Measurements from ENCODE around the gene LKAAEAR1. TPM values are rescaled to one million over a fixed set of nuclear protein-coding genes. Genes with fewer than 3 reads are reported as not detected.
A peak's percentile ranks its signal among the peaks of the same experiment; 100 is the strongest.

LKAAEAR1 gene
- total and polyA plus RNA-seq, 2 donors from 2014 or later: 0.31 TPM; not detected in 1

DNA sequence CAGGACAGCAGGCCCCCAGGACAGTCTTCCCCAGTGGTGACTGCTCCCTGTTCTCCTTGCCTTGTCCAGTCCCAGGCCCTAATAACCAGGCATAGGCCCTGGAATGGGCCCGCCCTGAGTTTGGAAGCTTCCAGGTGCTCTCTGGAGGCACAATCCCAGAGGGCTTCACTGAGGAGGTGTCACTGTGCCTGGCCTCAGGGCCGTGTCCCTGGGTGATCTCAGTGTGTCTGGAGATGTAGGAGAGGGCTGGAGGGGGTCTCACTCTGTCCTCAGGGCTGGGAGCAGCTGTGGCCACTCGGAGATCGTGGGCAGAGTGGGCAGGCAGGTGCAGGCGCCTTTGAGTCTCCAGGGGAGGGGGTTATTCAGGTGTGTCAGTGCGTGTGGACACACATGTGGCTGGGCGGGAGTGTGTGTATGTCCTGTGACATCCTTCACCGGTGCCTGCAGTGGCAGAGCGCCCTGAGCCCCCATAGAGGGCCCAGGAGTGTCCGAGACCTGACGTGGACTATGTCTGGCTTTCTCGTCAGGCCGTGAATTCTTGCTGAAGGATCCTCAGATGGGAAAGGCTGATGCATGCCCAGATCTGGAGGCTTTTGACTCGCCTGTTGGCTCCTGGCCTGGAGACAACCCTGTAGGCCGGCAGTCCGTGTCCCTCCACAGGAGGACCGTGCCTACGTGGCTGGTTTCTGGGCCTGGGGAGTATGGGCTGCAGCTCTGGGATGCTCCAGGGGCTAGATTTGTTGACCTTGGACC, 28.7 kb upstream of the LKAAEAR1 start:
- FAIRE-seq (no peak), DNase-seq (peak in 1 of 5 donors; percentile 66)
- intact Hi-C loops (cut with DNase I): no loop called here
- no peaks in the 10 kb centered on the region for H3K27me3 ChIP-seq (ENCODE audit: control insufficient read depth, insufficient read depth, low read length)
- H3K9me3 ChIP-seq (ENCODE audit: control insufficient read depth in 2 of 3, insufficient read depth in 1 of 3, low read length in 3 of 3): no peaks in the 10 kb centered on the region
- no peak overlapping the region for H3K27ac ChIP-seq (ENCODE audit: low read depth in 2 of 2, low read length in 2 of 2)
- H3K4me3 ChIP-seq (ENCODE audit: low read length in 3 of 3): no peak overlapping the region
- TF ChIP-seq, protein P1, sequence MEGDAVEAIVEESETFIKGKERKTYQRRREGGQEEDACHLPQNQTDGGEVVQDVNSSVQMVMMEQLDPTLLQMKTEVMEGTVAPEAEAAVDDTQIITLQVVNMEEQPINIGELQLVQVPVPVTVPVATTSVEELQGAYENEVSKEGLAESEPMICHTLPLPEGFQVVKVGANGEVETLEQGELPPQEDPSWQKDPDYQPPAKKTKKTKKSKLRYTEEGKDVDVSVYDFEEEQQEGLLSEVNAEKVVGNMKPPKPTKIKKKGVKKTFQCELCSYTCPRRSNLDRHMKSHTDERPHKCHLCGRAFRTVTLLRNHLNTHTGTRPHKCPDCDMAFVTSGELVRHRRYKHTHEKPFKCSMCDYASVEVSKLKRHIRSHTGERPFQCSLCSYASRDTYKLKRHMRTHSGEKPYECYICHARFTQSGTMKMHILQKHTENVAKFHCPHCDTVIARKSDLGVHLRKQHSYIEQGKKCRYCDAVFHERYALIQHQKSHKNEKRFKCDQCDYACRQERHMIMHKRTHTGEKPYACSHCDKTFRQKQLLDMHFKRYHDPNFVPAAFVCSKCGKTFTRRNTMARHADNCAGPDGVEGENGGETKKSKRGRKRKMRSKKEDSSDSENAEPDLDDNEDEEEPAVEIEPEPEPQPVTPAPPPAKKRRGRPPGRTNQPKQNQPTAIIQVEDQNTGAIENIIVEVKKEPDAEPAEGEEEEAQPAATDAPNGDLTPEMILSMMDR (IDR thresholded peaks at IDR 0.05; ENCODE audit: borderline replicate concordance, extremely low read depth, insufficient read depth): no peak
- no peaks in the 10 kb centered on the region for H3K36me3 ChIP-seq (ENCODE audit: control insufficient read depth in 2 of 3, insufficient read depth in 3 of 3, low read length in 3 of 3)
- no peak overlapping the region for H3K9ac ChIP-seq (ENCODE audit: low read length in 3 of 3)
- H3K4me1 ChIP-seq (ENCODE audit: control insufficient read depth in 2 of 3, insufficient read depth in 2 of 3, low read depth in 1 of 3, low read length in 3 of 3): no peaks in the 10 kb centered on the region

DNA sequence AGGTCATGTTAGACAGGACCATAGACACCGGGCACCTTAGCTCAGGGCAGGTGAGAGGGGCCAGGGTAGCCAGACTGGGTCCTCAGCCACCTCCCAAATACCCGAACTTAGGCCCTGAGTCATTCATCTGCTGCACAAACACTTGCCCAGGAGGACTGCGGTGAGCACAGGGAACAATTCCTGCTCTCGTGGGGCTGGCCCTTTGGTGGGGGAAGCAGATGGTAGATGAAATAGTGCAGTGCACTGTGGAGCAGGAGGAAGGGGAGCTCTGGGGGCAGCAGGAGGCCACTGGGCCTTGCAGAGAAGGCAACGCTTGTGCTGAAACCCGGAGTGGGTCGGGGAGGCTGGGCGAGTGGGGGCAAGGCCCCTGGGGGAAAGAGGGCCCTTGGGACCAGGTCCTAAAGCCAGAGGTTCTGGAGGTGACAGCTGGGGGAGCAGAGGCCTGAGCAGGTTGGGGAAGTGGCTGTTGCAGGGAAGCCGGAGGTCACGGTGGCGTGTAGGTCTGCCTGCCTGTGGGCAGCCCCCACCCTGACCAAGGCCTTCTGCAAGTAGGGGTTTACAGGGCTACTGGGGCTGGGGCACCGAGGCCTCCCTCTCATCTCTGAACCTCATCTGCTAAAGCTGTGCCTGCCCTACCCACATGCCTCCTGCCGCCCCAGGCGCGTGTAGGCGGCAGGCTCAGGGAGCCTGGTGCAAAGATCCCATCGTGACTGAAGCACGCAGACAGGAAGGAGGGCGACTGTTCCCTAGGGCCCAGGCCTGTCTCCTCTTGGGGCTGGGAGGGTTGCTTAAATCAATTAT, 27.8 kb upstream of the LKAAEAR1 start:
- no peak overlapping the region for H3K9ac ChIP-seq (ENCODE audit: low read length in 3 of 3)
- intact Hi-C loops (cut with DNase I): no loop called here
- FAIRE-seq (no peak), DNase-seq (peak in 2 of 5 donors; percentile 29 to 63)
- H3K36me3 ChIP-seq (ENCODE audit: control insufficient read depth in 2 of 3, insufficient read depth in 3 of 3, low read length in 3 of 3): no peaks in the 10 kb centered on the region
- H3K9me3 ChIP-seq (ENCODE audit: control insufficient read depth in 2 of 3, insufficient read depth in 1 of 3, low read length in 3 of 3): no peaks in the 10 kb centered on the region
- H3K27me3 ChIP-seq (ENCODE audit: control insufficient read depth, insufficient read depth, low read length): no peaks in the 10 kb centered on the region
- H3K27ac ChIP-seq (ENCODE audit: low read depth in 2 of 2, low read length in 2 of 2): no peak overlapping the region
- no peak overlapping the region for H3K4me3 ChIP-seq (ENCODE audit: low read length in 3 of 3)
- TF ChIP-seq, protein P1 (IDR thresholded peaks at IDR 0.05; ENCODE audit: borderline replicate concordance, extremely low read depth, insufficient read depth): no peak
- no peaks in the 10 kb centered on the region for H3K4me1 ChIP-seq (ENCODE audit: control insufficient read depth in 2 of 3, insufficient read depth in 2 of 3, low read depth in 1 of 3, low read length in 3 of 3)

GRCh38 chr20:64110411-64111068, 26.3 kb upstream of the LKAAEAR1 start:
- H3K4me1 ChIP-seq (ENCODE audit: control insufficient read depth in 2 of 3, insufficient read depth in 2 of 3, low read depth in 1 of 3, low read length in 3 of 3): no peaks in the 10 kb centered on the region
- FAIRE-seq (no peak), DNase-seq (peak in 1 of 5 donors; percentile 56)
- H3K27me3 ChIP-seq (ENCODE audit: control insufficient read depth, insufficient read depth, low read length): no peaks in the 10 kb centered on the region
- no peaks in the 10 kb centered on the region for H3K9me3 ChIP-seq (ENCODE audit: control insufficient read depth in 2 of 3, insufficient read depth in 1 of 3, low read length in 3 of 3)
- no peaks in the 10 kb centered on the region for H3K36me3 ChIP-seq (ENCODE audit: control insufficient read depth in 2 of 3, insufficient read depth in 3 of 3, low read length in 3 of 3)
- H3K27ac ChIP-seq (ENCODE audit: low read depth in 2 of 2, low read length in 2 of 2): no peak overlapping the region
- H3K4me3 ChIP-seq (ENCODE audit: low read length in 3 of 3): no peak overlapping the region
- TF ChIP-seq, protein P1 (IDR thresholded peaks at IDR 0.05; ENCODE audit: borderline replicate concordance, extremely low read depth, insufficient read depth): no peak
- intact Hi-C loops (cut with DNase I): no loop called here
- no peak overlapping the region for H3K9ac ChIP-seq (ENCODE audit: low read length in 3 of 3)
